ENCODE measurements around the gene GABPA. TPM values are rescaled to one million over a fixed set of nuclear protein-coding genes. Genes with fewer than 3 reads are reported as not detected.

The GABPA gene
- total and polyA plus RNA-seq, 2 of the 13 experiments (the other 11 are each of a cell fraction or from before 2014, with no cell fraction given): 7.4 to 13.2 TPM

GRCh38 chr21:25734904-25735645 is at the start of gene GABPA, which contains the start of gene ATP5PF (continued):
- TF ChIP-seq PHF5A (CRISPR knock-in tag; IDR thresholded peaks at IDR 0.05; ENCODE audit: low read depth, unreplicated experiment) (no peak), PLSCR1 (CRISPR knock-in tag; IDR thresholded peaks at IDR 0.05; ENCODE audit: borderline replicate concordance) (no peak), SOX13 (IDR thresholded peaks at IDR 0.05) (no peak), SOX13 (CRISPR knock-in tag; conservative IDR thresholded peaks at IDR 0.05 in 1 of 2, IDR thresholded peaks at IDR 0.05 in 1 of 2) (peak in 1 of 2 experiments; percentile 29; a peak in 1 of 4 replicates), PLRG1 (conservative IDR thresholded peaks at IDR 0.05) (no peak), ZNF451 (CRISPR knock-in tag; IDR thresholded peaks at IDR 0.05) (peak; percentile 50; the same call in 1 of the 2 replicates), ZNF274 (CRISPR knock-in tag; IDR thresholded peaks at IDR 0.05) (peak; percentile 26; the same call in 1 of the 2 replicates), HNF4G (IDR thresholded peaks at IDR 0.05; ENCODE audit: borderline replicate concordance, low read depth, low read length) (no peak), HNF4G (CRISPR knock-in tag; IDR thresholded peaks at IDR 0.05; ENCODE audit: borderline replicate concordance, low read depth) (no peak), ZBTB38 (CRISPR knock-in tag; IDR thresholded peaks at IDR 0.05) (no peak; the same call in 1 of the 2 replicates), NONO (IDR thresholded peaks at IDR 0.05) (no peak), NONO (CRISPR knock-in tag; conservative IDR thresholded peaks at IDR 0.05) (peak; percentile 68; the same call in 1 of the 2 replicates), THAP11 (CRISPR knock-in tag; IDR thresholded peaks at IDR 0.05) (peak; percentile 96), SIN3B (IDR thresholded peaks at IDR 0.05; ENCODE audit: low read length) (peak; percentile 74; the same call in 1 of the 2 replicates), POLR2AphosphoS5 (IDR thresholded peaks at IDR 0.05; ENCODE audit: low read depth, low read length) (peak; percentile 59), NFIB (CRISPR knock-in tag; IDR thresholded peaks at IDR 0.05; ENCODE audit: borderline replicate concordance) (no peak), NR3C1 (CRISPR knock-in tag; IDR thresholded peaks at IDR 0.05) (no peak), ZNF761 (CRISPR knock-in tag; conservative IDR thresholded peaks at IDR 0.05) (peak; percentile 37; the same call in 1 of the 2 replicates), ZNF709 (CRISPR knock-in tag; IDR thresholded peaks at IDR 0.05) (0 out of 2 replicates have a peak, but pooled peaks have one; percentile 9), CREB1 (IDR thresholded peaks at IDR 0.05) (peak; percentile 78), CREB1 (CRISPR knock-in tag; IDR thresholded peaks at IDR 0.05) (peak; percentile 86), ZGPAT (CRISPR knock-in tag; IDR thresholded peaks at IDR 0.05) (peak; percentile 82), ZBTB44 (CRISPR knock-in tag; IDR thresholded peaks at IDR 0.05) (no peak), ZNF335 (CRISPR knock-in tag; IDR thresholded peaks at IDR 0.05) (0 out of 2 replicates have a peak, but pooled peaks have one; percentile 36), ZFX (CRISPR knock-in tag; IDR thresholded peaks at IDR 0.05; ENCODE audit: low read depth) (peak; percentile 56; the same call in 1 of the 2 replicates), ZNF720 (CRISPR knock-in tag; IDR thresholded peaks at IDR 0.05) (no peak), KDM1A (CRISPR knock-in tag; IDR thresholded peaks at IDR 0.05) (no peak), ZNF501 (CRISPR knock-in tag; IDR thresholded peaks at IDR 0.05) (peak; percentile 52; the same call in 1 of the 2 replicates)
